Stimulated activated memory B cell treated with anti-CD40 and anti-IgM and Interleukin-4, amounts not matched to agents 10 μg/mL and 1 μg/mL and 100 μg/mL, for 72 hours (primary cell): ENCODE measurements around the gene SRGAP1.

ENCODE experiments used
- ATAC-seq: fragments of 150-1000 bp; cut with Tn5 transposase; 2 replicates; pipeline ENCODE4 v1.10.0; 2021
- H3K27ac Mint-ChIP-seq: one replicate; pipeline ENCODE4 v1.8.0; 2022; ENCODE audit warnings: mild to moderate bottlenecking, mixed read lengths
- H3K27me3 Mint-ChIP-seq: one replicate; pipeline ENCODE4 v1.8.0; 2022; ENCODE audit warnings: mixed read lengths
- H3K36me3 Mint-ChIP-seq: one replicate; pipeline ENCODE4 v1.8.0; 2022; ENCODE audit warnings: mixed read lengths
- H3K4me1 Mint-ChIP-seq: one replicate; pipeline ENCODE4 v1.8.0; 2022; ENCODE audit warnings: mixed read lengths
- H3K4me3 Mint-ChIP-seq: one replicate; pipeline ENCODE4 v1.8.0; 2022; ENCODE audit warnings: mild to moderate bottlenecking, moderate library complexity, mixed read lengths
- H3K9me3 Mint-ChIP-seq: one replicate; pipeline ENCODE4 v1.8.0; 2022; ENCODE audit warnings: mixed read lengths

The SRGAP1 gene

GRCh38 chr12:63942464-63943241, 98.2 kb downstream of the SRGAP1 start:
- Mint-ChIP-seq H3K9me3 (no peaks in the 10 kb centered on the region), H3K4me1 (peaks cover 10% of the 10 kb centered on the region), H3K4me3 (no peak overlapping the region), H3K36me3 (no peaks in the 10 kb centered on the region), H3K27ac (no peak overlapping the region), H3K27me3 (no peaks in the 10 kb centered on the region)
- no peak for ATAC-seq

GRCh38 chr12:63944034-63944579, 99.6 kb downstream of the SRGAP1 start:
- no peaks in the 10 kb centered on the region for H3K9me3 Mint-ChIP-seq
- no peak overlapping the region for H3K4me3 Mint-ChIP-seq
- no peaks in the 10 kb centered on the region for H3K27me3 Mint-ChIP-seq
- no peak for ATAC-seq
- H3K36me3 Mint-ChIP-seq, result no peaks in the 10 kb centered on the region
- H3K4me1 Mint-ChIP-seq, result peaks cover 10% of the 10 kb centered on the region
- H3K27ac Mint-ChIP-seq, result no peak overlapping the region

- no peak for ATAC-seq
- Mint-ChIP-seq H3K27me3 (no peaks in the 10 kb centered on the region), H3K4me1 (peaks cover 10% of the 10 kb centered on the region), H3K27ac (no peak overlapping the region), H3K9me3 (no peaks in the 10 kb centered on the region), H3K36me3 (no peaks in the 10 kb centered on the region), H3K4me3 (no peak overlapping the region)
These were observed 100.2 kb downstream of the SRGAP1 start for GRCh38 chr12:63944586-63945228.

- Mint-ChIP-seq H3K9me3 (no peaks in the 10 kb centered on the region), H3K27ac (no peak overlapping the region), H3K36me3 (no peaks in the 10 kb centered on the region), H3K4me1 (peaks cover 10% of the 10 kb centered on the region), H3K4me3 (no peak overlapping the region), H3K27me3 (no peaks in the 10 kb centered on the region)
- no peak for ATAC-seq
These were observed 101.3 kb downstream of the SRGAP1 start for GRCh38 chr12:63945777-63946176.

GRCh38 chr12:63948211-63948610, 103.7 kb downstream of the SRGAP1 start:
- ATAC-seq, result no peak
- Mint-ChIP-seq H3K27me3 (no peaks in the 10 kb centered on the region), H3K27ac (no peak overlapping the region), H3K36me3 (no peaks in the 10 kb centered on the region), H3K4me3 (no peak overlapping the region), H3K9me3 (no peaks in the 10 kb centered on the region), H3K4me1 (peaks cover 10% of the 10 kb centered on the region)

GRCh38 chr12:63949902-63950301, 105.4 kb downstream of the SRGAP1 start:
- Mint-ChIP-seq H3K4me1 (peaks cover 7% of the 10 kb centered on the region), H3K36me3 (no peaks in the 10 kb centered on the region), H3K9me3 (no peaks in the 10 kb centered on the region), H3K27me3 (no peaks in the 10 kb centered on the region), H3K27ac (no peak overlapping the region), H3K4me3 (no peak overlapping the region)
- ATAC-seq, result no peak

- no peaks in the 10 kb centered on the region for H3K27me3 Mint-ChIP-seq
- H3K27ac Mint-ChIP-seq, result no peak overlapping the region
- no peaks in the 10 kb centered on the region for H3K9me3 Mint-ChIP-seq
- H3K36me3 Mint-ChIP-seq, result no peaks in the 10 kb centered on the region
- H3K4me1 Mint-ChIP-seq, result no peaks in the 10 kb centered on the region
- ATAC-seq, result no peak
- no peak overlapping the region for H3K4me3 Mint-ChIP-seq
These were observed 108.5 kb downstream of the SRGAP1 start for GRCh38 chr12:63952995-63953394.

- Mint-ChIP-seq H3K27me3 (no peaks in the 10 kb centered on the region), H3K4me1 (no peaks in the 10 kb centered on the region), H3K9me3 (no peaks in the 10 kb centered on the region), H3K4me3 (no peak overlapping the region), H3K36me3 (no peaks in the 10 kb centered on the region), H3K27ac (no peak overlapping the region)
- no peak for ATAC-seq
These were observed 111.5 kb downstream of the SRGAP1 start for GRCh38 chr12:63955831-63956666.

- no peak overlapping the region for H3K27ac Mint-ChIP-seq
- no peak overlapping the region for H3K4me3 Mint-ChIP-seq
- no peaks in the 10 kb centered on the region for H3K4me1 Mint-ChIP-seq
These were observed 113.0 kb downstream of the SRGAP1 start for GRCh38 chr12:63957496-63957895.

GRCh38 chr12:63958876-63959580, 114.5 kb downstream of the SRGAP1 start:
- Mint-ChIP-seq H3K27me3 (no peaks in the 10 kb centered on the region), H3K36me3 (no peaks in the 10 kb centered on the region), H3K9me3 (no peaks in the 10 kb centered on the region), H3K27ac (no peak overlapping the region), H3K4me1 (no peaks in the 10 kb centered on the region), H3K4me3 (no peak overlapping the region)
- ATAC-seq, result no peak

More at GRCh38 chr12:63957496-63957895, 113.0 kb downstream of the SRGAP1 start:
- peak; percentile 21 for ATAC-seq
- H3K9me3 Mint-ChIP-seq, result no peaks in the 10 kb centered on the region
- H3K36me3 Mint-ChIP-seq, result no peaks in the 10 kb centered on the region
- no peaks in the 10 kb centered on the region for H3K27me3 Mint-ChIP-seq

GRCh38 chr12:63961048-63961447, 116.5 kb downstream of the SRGAP1 start:
- H3K4me3 Mint-ChIP-seq, result no peak overlapping the region
- H3K4me1 Mint-ChIP-seq, result no peaks in the 10 kb centered on the region
- H3K27me3 Mint-ChIP-seq, result no peaks in the 10 kb centered on the region
- no peaks in the 10 kb centered on the region for H3K36me3 Mint-ChIP-seq
- no peaks in the 10 kb centered on the region for H3K9me3 Mint-ChIP-seq
- ATAC-seq, result peak; percentile 21
- H3K27ac Mint-ChIP-seq, result no peak overlapping the region

GRCh38 chr12:63961543-63961942, 117.0 kb downstream of the SRGAP1 start:
- Mint-ChIP-seq H3K4me3 (no peak overlapping the region), H3K4me1 (no peaks in the 10 kb centered on the region), H3K9me3 (no peaks in the 10 kb centered on the region), H3K27ac (no peak overlapping the region), H3K27me3 (no peaks in the 10 kb centered on the region), H3K36me3 (no peaks in the 10 kb centered on the region)
- no peak for ATAC-seq

GRCh38 chr12:63963868-63964267, 119.4 kb downstream of the SRGAP1 start:
- Mint-ChIP-seq H3K36me3 (no peaks in the 10 kb centered on the region), H3K27ac (no peak overlapping the region), H3K9me3 (no peaks in the 10 kb centered on the region), H3K27me3 (no peaks in the 10 kb centered on the region), H3K4me3 (no peak overlapping the region), H3K4me1 (no peaks in the 10 kb centered on the region)
- no peak for ATAC-seq

GRCh38 chr12:63964301-63964700, 119.8 kb downstream of the SRGAP1 start:
- no peak overlapping the region for H3K27ac Mint-ChIP-seq
- no peaks in the 10 kb centered on the region for H3K36me3 Mint-ChIP-seq
- no peaks in the 10 kb centered on the region for H3K27me3 Mint-ChIP-seq
- no peaks in the 10 kb centered on the region for H3K9me3 Mint-ChIP-seq
- no peaks in the 10 kb centered on the region for H3K4me1 Mint-ChIP-seq
- no peak for ATAC-seq
- no peak overlapping the region for H3K4me3 Mint-ChIP-seq
